Right hindlimb (tissue), 1 donor: ENCODE results near the gene SLC12A8.
"Not testable (repeated sequence)": the region's sequence is repeated elsewhere in the genome, so short reads cannot be mapped to it uniquely, and the experiment has no call there.

Source experiments
- DNase-seq: peaks from one replicate; pipeline ENCODE4 v3.0.0-alpha.2; 2018

Gene SLC12A8

GRCh38 chr3:125108833-125109535, 103.6 kb downstream of the SLC12A8 start:
- no peak for DNase-seq

GRCh38 chr3:125107861-125108567, 104.5 kb downstream of the SLC12A8 start:
- DNase-seq: no peak

GRCh38 chr3:125107363-125107762, 105.2 kb downstream of the SLC12A8 start:
- DNase-seq: no peak

- DNase-seq: no peak
These were observed 107.4 kb downstream of the SLC12A8 start for GRCh38 chr3:125105116-125105515.

GRCh38 chr3:125104639-125105038, 107.9 kb downstream of the SLC12A8 start:
- DNase-seq: no peak

- DNase-seq: no peak
These were observed 109.1 kb downstream of the SLC12A8 start for GRCh38 chr3:125103406-125103805.

- DNase-seq: no peak
These were observed 110.1 kb downstream of the SLC12A8 start for GRCh38 chr3:125102470-125102869.

- no peak for DNase-seq
These were observed 113.8 kb downstream of the SLC12A8 start for GRCh38 chr3:125098611-125099291.

GRCh38 chr3:125090649-125091048, 121.9 kb downstream of the SLC12A8 start:
- no peak for DNase-seq

- DNase-seq: no peak
These were observed 124.7 kb downstream of the SLC12A8 start for GRCh38 chr3:125087768-125088391.

- no peak for DNase-seq
These were observed 127.4 kb downstream of the SLC12A8 start for GRCh38 chr3:125085166-125085565.

- DNase-seq: no peak
These were observed 128.8 kb downstream of the SLC12A8 start for GRCh38 chr3:125083776-125084175.

- not testable (repeated sequence) for DNase-seq
These were observed 130.2 kb downstream of the SLC12A8 start for GRCh38 chr3:125082339-125082738.

- DNase-seq: no peak
These were observed 132.5 kb downstream of the SLC12A8 start for GRCh38 chr3:125080077-125080476.

- no peak for DNase-seq
These were observed 132.9 kb downstream of the SLC12A8 start for GRCh38 chr3:125079675-125080045.

- no peak for DNase-seq
These were observed 133.4 kb downstream of the SLC12A8 start for GRCh38 chr3:125078951-125079674.

- DNase-seq: no peak
These were observed 134.7 kb downstream of the SLC12A8 start for GRCh38 chr3:125077864-125078263.

- no peak for DNase-seq
These were observed 136.1 kb downstream of the SLC12A8 start for GRCh38 chr3:125076464-125076863.

GRCh38 chr3:125075738-125076137, 136.8 kb downstream of the SLC12A8 start:
- DNase-seq: no peak

- no peak for DNase-seq
These were observed 139.1 kb downstream of the SLC12A8 start for GRCh38 chr3:125073390-125073905.

GRCh38 chr3:125072749-125073389, 139.7 kb downstream of the SLC12A8 start:
- no peak for DNase-seq

GRCh38 chr3:125072301-125072700, 140.2 kb downstream of the SLC12A8 start:
- DNase-seq: no peak
